BE2C (cell line): ENCODE results near the gene FOXN3.

ENCODE experiments used
- DNase-seq: peaks from one replicate; pipeline ENCODE4 v3.0.0-alpha.2; 2020
- H3K27me3 ChIP-seq: fragments of 250-450 bp; sonication (Bioruptor Pico); 2 replicates; pipeline ENCODE4 v1.5.1; 2020; ENCODE audit warnings: mild to moderate bottlenecking
- H3K36me3 ChIP-seq: fragments of 250-450 bp; sonication (Bioruptor Pico); 2 replicates; pipeline ENCODE4 v1.5.1; 2020; ENCODE audit warnings: mild to moderate bottlenecking
- H3K4me1 ChIP-seq: fragments of 250-450 bp; sonication (Bioruptor Pico); 2 replicates; pipeline ENCODE4 v1.5.1; 2020
- H3K4me3 ChIP-seq: 2 replicates; pipeline ENCODE4 v1.5.1; 2011; ENCODE audit warnings: low read depth, low read length
- H3K9me3 ChIP-seq: fragments of 250-450 bp; sonication (Bioruptor Pico); 2 replicates; pipeline ENCODE4 v1.5.1; 2020
- TF ChIP-seq, protein P1 (sequence below): IDR thresholded peaks from 2 replicates; pipeline ENCODE4 v1.5.1; 2012; ENCODE audit warnings: mild to moderate bottlenecking, low read depth, low read length

The FOXN3 gene

GRCh38 chr14:89407856-89408255, 9.2 kb downstream of the FOXN3 start:
- Histone ChIP-seq H3K27me3 (no peaks in the 10 kb centered on the region), H3K9me3 (no peaks in the 10 kb centered on the region), H3K4me1 (peaks cover 4% of the 10 kb centered on the region; the same call in 1 of the 2 replicates), H3K4me3 (no peak overlapping the region), H3K36me3 (peaks cover 43% of the 10 kb centered on the region)
- TF ChIP-seq, protein P1, sequence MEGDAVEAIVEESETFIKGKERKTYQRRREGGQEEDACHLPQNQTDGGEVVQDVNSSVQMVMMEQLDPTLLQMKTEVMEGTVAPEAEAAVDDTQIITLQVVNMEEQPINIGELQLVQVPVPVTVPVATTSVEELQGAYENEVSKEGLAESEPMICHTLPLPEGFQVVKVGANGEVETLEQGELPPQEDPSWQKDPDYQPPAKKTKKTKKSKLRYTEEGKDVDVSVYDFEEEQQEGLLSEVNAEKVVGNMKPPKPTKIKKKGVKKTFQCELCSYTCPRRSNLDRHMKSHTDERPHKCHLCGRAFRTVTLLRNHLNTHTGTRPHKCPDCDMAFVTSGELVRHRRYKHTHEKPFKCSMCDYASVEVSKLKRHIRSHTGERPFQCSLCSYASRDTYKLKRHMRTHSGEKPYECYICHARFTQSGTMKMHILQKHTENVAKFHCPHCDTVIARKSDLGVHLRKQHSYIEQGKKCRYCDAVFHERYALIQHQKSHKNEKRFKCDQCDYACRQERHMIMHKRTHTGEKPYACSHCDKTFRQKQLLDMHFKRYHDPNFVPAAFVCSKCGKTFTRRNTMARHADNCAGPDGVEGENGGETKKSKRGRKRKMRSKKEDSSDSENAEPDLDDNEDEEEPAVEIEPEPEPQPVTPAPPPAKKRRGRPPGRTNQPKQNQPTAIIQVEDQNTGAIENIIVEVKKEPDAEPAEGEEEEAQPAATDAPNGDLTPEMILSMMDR, result no peak
- DNase-seq, result no peak

DNA sequence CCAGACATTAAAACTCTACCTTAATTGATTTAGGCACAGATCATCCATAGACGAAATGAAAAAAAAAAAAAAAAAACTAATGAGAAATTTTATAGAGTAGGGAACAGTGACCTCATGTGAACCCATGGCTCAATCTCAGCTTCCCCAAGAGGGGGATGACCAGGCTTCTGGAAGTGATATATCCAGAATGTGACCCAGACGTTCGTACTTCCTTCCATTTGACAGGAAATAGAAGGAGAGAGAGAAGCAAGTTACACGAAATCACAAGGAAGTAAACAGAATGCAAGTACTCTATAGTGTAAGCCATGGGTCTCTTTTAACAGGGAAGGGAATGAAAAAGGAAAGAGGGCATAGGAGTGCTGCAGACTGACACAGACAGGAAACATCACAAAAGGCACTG, 10.1 kb downstream of the FOXN3 start:
- Histone ChIP-seq H3K27me3 (no peaks in the 10 kb centered on the region), H3K4me3 (no peak overlapping the region), H3K36me3 (peaks cover 42% of the 10 kb centered on the region), H3K9me3 (no peaks in the 10 kb centered on the region), H3K4me1 (peaks cover 11% of the 10 kb centered on the region)
- TF ChIP-seq, protein P1, result no peak
- DNase-seq, result no peak

DNA sequence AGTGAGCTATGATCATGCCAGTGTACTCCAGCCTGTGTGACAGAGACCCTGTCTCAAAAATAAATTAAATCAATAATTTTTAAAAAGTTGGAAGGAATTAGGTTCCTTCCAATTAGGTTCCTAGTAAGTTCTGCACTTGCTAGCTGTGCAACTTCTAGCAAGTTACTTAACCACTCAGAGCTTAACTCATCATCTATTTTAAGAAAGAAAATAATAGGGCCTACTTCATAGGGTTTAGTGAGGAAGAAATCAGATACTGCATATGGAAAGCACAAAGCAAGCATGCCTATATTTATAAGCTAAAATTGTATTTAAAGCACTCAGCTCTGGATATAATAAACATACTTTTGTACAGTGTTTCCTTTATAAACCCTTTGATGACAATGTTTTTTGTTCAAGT, 10.7 kb downstream of the FOXN3 start:
- H3K36me3 ChIP-seq, result peaks cover 37% of the 10 kb centered on the region

DNA sequence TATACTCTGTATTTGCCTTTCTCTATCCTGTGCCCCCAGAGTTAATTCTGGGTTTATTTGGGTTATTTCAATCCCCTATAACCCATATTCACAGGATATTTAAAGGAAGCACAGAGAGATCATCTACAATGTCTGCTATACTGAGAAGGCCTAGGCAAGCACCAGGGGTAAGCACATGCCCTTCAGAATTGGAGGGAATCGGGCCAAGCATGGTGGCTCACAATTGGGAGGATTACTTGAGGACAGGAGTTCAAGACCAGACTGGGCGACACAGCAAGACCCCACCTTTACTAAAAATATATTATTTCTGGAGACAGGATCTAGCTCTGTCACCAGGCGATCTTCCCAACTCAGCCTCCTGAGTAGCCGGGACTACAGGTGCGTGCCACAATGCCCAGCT, 11.3 kb downstream of the FOXN3 start:
- TF ChIP-seq, protein P1, result no peak
- no peak overlapping the region for H3K4me3 ChIP-seq
- H3K9me3 ChIP-seq, result no peaks in the 10 kb centered on the region
- H3K4me1 ChIP-seq, result peaks cover 15% of the 10 kb centered on the region
- DNase-seq, result no peak
- H3K36me3 ChIP-seq, result peaks cover 31% of the 10 kb centered on the region
- H3K27me3 ChIP-seq, result no peaks in the 10 kb centered on the region

More for the DNA sequence above, 10.7 kb downstream of the FOXN3 start:
- Histone ChIP-seq H3K4me1 (peaks cover 15% of the 10 kb centered on the region), H3K27me3 (no peaks in the 10 kb centered on the region), H3K9me3 (no peaks in the 10 kb centered on the region), H3K4me3 (no peak overlapping the region)
- TF ChIP-seq, protein P1, result no peak
- DNase-seq, result no peak

GRCh38 chr14:89402363-89402762, 14.7 kb downstream of the FOXN3 start:
- H3K4me3 ChIP-seq, result no peak overlapping the region
- DNase-seq, result no peak
- H3K36me3 ChIP-seq, result peaks cover 20% of the 10 kb centered on the region

DNA sequence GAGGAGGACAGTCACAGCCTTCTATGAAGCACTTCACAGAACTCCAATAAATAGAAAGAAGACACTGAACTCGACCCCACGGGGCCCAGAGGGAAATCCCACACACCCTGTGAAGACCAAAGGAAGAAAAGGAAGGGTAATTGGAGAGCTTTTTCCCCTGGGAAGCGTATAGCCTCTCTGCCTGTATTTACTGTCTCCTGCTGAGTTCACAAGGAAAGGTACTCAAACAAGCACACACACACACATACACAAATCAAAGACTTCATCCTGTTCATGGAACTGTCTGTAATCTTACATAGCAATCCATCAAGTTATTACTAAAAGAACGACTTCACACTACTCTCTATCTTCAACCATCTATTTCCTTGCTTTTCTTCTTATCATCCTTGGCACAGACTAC, 15.3 kb downstream of the FOXN3 start:
- H3K4me1 ChIP-seq, result peaks cover 18% of the 10 kb centered on the region
- H3K27me3 ChIP-seq, result no peaks in the 10 kb centered on the region
- no peak overlapping the region for H3K4me3 ChIP-seq
- no peaks in the 10 kb centered on the region for H3K9me3 ChIP-seq
- DNase-seq, result no peak
- peaks cover 17% of the 10 kb centered on the region for H3K36me3 ChIP-seq
- TF ChIP-seq, protein P1, result no peak

More at GRCh38 chr14:89402363-89402762, 14.7 kb downstream of the FOXN3 start:
- TF ChIP-seq, protein P1, result no peak
- Histone ChIP-seq H3K27me3 (no peaks in the 10 kb centered on the region), H3K4me1 (peaks cover 21% of the 10 kb centered on the region), H3K9me3 (no peaks in the 10 kb centered on the region)
